ENCODE measurements around the gene FOXR2.

FOXR2 gene, protein sequence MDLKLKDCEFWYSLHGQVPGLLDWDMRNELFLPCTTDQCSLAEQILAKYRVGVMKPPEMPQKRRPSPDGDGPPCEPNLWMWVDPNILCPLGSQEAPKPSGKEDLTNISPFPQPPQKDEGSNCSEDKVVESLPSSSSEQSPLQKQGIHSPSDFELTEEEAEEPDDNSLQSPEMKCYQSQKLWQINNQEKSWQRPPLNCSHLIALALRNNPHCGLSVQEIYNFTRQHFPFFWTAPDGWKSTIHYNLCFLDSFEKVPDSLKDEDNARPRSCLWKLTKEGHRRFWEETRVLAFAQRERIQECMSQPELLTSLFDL

DNA sequence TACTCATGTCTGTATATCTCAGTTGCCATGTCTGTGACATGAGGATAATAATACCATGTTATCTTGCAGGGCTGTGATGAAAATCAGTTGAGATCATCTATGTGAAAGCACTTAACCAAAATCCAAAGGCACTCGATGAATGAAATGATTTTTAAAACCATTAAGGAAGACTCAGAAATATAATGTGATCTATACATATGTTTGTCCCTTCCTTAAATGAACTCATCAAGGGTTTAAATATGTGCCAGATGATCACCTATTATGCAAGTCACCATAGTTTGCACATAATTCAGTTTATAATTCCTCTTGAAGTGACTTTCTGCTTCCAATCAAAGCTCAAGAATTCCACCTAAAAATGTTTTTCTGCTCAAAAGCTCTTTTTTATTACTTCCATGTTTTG lies at the start of gene FOXR2:
Gene FOXR2 (plus strand): TSS at position 301 of the 400 bp plus-strand sequence. CDS start 312 bp downstream, outside the sequence.
- DNase-seq (ENCODE audit: low spot score): no peak

DNA sequence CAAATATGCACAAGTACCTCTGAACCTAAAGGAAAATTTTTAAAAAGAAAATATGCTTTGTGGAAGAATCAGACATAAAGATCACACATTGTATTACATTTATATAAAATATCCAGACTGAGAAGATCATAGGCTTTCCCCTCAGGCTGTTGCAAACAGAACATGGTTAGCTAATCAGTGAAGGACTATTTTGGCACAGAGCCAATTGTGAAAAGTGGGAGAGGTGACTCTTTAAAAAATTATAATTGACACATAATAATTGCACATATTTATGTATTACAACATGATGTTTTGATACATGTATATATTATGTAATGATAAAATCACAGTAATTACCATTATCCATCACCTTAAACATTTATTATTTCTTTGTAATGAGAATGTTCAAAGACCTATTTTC lies 44.1 kb upstream of the FOXR2 start:
- DNase-seq (ENCODE audit: low spot score): no peak

DNA sequence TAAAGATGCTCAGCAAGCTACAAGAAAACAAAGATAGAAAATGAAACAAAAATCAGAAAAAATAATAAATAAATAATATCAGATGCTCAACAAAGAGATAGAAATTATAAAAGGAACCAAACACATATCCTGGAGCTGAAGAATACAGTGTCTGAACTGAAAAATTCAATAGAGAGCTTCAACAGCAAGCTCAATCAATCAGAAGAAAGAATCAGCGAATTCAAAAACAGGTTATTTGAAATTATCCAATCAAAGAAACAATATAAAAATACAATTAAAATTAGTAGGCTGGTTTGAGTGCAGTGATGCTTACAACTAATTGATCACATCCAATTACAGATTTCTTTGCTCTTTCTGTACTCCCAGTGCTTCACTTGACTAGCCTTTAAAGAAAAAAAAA lies 40.8 kb upstream of the FOXR2 start:
- DNase-seq (ENCODE audit: low spot score): no peak

DNA sequence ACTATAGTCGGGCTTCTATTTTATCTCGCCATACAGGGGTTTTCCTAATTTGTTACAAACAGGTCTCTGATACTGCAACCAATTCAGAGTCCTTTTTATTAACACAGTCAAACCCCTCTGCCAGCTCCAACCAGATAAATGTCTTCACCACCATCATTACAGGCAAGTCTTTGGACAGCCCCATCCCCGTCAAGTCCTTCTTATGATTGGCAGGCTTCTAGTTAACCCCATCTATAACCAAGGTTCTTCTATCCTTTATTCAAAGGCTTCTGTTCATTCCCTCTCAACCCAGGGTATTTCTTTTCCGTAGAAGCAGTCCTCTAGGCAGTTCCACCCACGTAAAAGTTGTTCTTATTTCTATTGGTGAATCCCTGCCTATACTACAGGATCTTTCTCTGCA lies 29.9 kb upstream of the FOXR2 start:
- no peak for DNase-seq (ENCODE audit: low spot score)

DNA sequence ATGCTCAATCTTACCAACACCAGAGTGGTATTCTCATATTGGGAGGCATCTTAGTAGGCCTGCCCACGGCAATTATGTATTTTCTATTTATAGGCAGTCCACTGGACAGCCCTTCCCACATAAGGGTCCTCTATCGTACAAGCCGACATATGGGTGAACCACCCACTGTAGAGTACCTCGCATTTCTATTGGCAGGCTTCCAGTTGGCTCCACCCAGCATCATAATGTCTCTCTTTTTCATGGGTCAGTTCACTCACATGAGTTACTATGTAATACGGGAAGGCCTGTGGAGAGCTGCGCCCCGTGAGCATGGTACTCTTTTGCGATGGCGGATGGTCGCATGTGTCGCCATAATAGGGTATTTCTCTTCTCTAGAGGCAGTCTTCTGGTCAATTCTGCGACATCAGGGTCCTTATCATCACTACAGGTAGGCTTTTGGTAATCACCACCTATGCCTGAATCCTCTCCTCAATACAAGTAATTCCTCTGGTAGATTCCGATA lies 29.4 kb upstream of the FOXR2 start:
- no peak for DNase-seq (ENCODE audit: low spot score)

DNA sequence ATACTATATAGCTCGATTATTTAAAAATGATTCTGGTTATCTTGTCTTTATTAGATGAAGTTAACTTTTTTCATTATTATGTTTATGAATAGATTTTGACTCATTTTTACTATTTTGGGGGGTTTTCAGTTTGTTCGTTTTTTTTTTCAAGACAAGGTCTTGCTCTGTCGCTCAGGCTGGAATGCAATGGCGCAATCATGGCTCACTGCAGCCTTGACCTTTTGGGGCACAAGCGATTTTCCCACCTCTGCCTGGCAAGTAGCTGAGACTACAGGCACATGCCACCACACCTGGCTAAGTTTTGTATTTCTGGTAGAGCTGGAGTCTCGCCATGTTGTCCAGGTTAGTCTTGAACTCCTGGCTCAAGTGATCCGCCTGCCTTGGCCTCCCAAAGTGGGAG lies 24.9 kb upstream of the FOXR2 start:
- no peak for DNase-seq (ENCODE audit: low spot score)

DNA sequence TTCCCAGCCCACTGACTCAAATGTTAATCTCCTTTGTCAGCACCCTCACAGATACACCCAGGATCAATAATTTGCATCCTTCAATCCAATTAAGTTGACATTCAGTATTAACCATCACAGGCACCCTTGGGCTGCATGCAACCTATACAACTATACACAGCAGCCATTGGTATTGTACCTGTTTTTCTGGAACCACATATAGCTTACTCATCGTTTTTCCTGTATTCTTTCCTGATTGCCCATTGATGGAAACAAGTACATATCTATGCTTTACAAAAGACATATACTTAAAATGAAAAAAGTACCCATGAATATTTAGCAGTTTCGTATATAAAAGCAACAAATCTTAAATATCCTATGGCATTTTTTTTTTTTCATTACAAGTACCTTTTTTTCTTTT lies 3.7 kb upstream of the FOXR2 start:
- DNase-seq (ENCODE audit: low spot score): no peak

DNA sequence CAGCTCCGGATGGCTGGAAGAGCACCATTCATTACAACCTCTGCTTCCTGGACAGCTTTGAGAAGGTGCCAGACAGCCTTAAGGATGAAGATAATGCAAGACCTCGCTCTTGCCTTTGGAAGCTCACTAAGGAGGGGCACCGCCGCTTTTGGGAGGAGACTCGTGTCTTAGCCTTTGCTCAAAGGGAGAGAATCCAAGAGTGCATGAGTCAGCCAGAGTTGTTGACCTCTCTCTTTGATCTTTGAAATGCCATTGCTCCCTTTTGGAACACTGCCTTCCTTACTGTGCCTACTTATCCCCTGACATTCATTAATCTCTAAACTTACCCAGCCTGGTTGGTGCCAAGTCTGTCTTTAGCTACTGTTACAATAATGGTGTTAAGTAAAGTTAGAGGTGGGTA lies 1.2 kb downstream of the FOXR2 start:
- peak; percentile 63 for DNase-seq (ENCODE audit: low spot score)

DNA sequence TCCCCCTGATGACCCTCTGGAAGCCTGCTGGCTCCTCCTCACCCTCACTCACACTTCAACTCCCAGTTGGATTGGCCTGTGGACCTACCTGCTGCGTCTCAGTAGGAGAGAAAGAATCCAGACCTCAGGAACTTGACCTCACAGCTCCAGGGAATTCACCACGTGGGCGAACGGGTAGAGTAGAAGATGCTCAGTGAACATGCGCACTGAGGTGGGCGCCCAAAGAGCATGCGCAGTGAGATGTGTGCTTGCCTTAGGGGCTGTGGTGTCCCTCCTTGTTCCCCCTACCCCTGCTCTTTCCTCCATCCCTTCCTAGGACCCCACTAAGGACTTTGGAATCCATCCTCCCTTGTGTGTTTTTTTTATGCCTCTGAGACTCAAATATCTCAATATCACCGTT lies 12.9 kb downstream of the FOXR2 start:
- no peak for DNase-seq (ENCODE audit: low spot score)

DNA sequence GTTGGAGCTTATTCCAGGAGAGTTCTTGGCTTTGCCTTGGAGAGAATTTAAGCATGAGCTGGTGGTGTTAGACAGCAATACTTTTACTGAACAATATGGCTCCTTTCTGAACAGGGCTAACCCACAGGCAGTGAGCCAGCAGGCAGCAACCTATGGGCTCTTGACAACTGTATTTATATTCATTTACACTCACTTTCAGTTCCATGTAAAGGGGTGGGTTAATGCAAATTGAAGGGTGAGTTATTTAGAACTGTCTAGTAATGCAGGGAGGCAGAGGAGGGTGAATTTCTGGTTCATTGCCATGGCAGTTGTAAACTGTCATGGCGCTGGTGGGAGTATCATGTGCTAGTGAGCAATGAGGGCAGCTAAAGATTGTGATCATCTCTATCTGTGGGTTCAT lies 15.7 kb downstream of the FOXR2 start:
- no peak for DNase-seq (ENCODE audit: low spot score)

DNA sequence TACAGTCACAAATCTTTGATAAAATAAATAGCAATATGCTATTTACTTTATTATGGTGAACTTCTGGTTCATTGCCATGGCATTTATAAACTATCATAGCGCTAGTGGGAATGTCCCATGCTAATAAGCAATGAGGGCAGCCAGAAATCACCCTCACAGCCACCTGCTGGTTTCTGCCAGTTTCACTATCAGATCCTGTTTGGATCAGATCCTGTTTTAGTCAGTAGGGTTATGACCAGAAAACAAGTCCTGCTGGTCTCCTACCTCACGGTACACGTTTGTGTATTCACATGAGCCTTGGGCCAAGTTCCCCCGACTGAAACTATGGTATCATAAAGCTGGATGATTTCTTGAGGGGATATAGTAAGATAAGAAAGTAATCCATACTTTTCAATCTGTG lies 17.7 kb downstream of the FOXR2 start:
- no peak for DNase-seq (ENCODE audit: low spot score)

DNA sequence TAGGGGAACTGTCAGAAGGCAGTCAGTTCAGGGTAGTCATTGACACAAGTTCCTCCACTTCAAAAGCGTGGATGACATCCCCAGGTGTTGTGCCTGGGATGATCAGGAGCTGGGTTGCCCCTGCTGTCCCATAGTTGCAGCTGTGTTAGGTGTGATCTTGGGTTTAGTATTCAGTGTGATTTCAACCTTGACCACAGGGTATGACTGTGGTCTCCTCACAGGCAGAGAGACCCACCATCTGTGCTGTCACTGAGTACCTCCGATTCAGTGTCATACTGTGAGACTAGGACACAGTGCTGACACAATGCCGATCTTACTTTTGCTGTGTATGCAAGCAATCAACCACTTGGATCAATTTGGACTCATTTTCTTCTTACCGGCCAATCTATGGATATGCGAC lies 25.2 kb downstream of the FOXR2 start:
- no peak for DNase-seq (ENCODE audit: low spot score)

DNA sequence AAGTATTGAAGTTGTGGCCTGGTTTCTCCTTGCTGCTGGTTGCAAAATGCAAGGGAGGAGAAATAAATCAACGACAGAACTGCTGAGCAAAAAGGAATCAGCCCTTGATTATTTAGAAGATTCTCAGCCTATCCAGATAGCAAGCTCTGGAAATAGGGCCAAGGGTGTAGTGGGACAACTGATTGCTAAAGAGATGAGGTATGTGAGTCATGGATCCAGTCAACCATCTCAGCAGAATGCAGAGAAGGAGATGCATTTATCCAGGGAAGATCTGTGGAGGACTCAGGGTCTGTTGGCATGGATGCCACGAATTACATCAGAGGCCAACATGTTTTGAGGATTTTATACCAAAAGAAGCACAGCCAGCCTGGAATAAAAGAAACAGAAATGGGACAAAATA lies 36.7 kb downstream of the FOXR2 start:
- DNase-seq (ENCODE audit: low spot score): no peak

DNA sequence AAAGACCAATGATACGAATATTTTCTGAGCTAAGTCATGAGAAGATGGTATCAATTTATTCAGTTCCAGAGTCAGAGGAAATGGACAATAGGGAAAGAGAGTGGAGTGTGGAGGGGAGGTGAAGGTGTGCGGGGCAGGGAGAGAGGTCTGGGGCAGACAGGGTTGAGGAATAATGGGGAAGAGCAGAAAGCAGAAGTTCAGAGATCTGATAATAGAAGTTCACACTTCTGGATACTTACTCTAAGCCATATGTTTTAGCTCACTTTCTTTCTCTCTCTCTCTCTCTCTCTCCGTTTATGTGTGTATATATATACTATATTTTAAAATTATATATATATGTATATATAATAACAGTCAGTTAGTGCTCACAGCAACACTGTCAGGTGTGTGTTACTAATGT lies 40.4 kb downstream of the FOXR2 start:
- DNase-seq (ENCODE audit: low spot score): no peak

DNA sequence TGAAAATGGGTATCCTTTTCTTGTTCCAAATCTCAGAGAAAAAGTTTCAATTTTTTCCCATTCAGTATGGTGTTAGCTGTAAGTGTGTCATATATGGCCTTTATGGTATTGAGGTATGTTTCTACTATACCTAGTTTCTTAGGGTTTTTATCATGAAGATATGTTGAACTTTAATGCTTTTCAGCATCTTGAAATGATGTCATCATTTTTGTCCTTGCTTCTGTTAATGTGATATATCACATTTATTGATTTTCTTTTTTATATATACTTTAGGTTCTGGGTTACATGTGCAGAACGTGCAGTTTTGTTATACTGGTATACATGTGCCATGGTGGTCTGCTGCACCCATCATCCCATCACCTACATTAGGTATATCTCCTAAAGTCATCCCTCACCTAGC lies 44.9 kb downstream of the FOXR2 start:
- DNase-seq (ENCODE audit: low spot score): no peak

All from SW480 (cell line).